Measurements from ENCODE around the gene DIRAS1.

Gene DIRAS1

GRCh38 chr19:2754659-2755447, 33.7 kb upstream of the DIRAS1 start:
- H3K4me3 ChIP-seq (ENCODE audit: low read depth, low read length) = no peak overlapping the region
- TF ChIP-seq, protein P1, sequence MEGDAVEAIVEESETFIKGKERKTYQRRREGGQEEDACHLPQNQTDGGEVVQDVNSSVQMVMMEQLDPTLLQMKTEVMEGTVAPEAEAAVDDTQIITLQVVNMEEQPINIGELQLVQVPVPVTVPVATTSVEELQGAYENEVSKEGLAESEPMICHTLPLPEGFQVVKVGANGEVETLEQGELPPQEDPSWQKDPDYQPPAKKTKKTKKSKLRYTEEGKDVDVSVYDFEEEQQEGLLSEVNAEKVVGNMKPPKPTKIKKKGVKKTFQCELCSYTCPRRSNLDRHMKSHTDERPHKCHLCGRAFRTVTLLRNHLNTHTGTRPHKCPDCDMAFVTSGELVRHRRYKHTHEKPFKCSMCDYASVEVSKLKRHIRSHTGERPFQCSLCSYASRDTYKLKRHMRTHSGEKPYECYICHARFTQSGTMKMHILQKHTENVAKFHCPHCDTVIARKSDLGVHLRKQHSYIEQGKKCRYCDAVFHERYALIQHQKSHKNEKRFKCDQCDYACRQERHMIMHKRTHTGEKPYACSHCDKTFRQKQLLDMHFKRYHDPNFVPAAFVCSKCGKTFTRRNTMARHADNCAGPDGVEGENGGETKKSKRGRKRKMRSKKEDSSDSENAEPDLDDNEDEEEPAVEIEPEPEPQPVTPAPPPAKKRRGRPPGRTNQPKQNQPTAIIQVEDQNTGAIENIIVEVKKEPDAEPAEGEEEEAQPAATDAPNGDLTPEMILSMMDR (IDR thresholded peaks at IDR 0.05; ENCODE audit: low read depth, low read length) = no peak

DNA sequence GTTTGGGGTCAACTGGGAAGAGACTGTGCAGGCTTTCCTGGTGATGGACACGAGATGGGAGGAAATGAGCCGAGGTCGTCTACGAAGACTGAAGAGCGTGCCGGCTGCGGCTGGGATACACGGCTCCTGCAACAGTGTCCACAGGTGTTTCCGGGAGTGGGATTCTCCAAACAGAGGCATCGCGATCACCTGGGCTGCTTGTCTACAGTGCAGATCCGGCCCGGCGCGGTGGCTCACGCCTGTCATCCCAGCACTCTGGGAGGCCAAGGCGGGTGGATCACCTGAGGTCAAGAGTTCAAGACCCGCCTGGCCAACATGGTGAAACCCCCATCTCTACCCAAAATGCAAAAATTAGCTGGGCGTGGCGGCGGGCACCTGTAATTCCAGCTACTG, 30.3 kb upstream of the DIRAS1 start:
- H3K4me3 ChIP-seq (ENCODE audit: low read depth, low read length) = no peak overlapping the region
- TF ChIP-seq, protein P1 (IDR thresholded peaks at IDR 0.05; ENCODE audit: low read depth, low read length) = no peak

GRCh38 chr19:2750808-2751437, 29.8 kb upstream of the DIRAS1 start:
- H3K4me3 ChIP-seq (ENCODE audit: low read depth, low read length) = no peak overlapping the region
- TF ChIP-seq, protein P1 (IDR thresholded peaks at IDR 0.05; ENCODE audit: low read depth, low read length) = no peak

DNA sequence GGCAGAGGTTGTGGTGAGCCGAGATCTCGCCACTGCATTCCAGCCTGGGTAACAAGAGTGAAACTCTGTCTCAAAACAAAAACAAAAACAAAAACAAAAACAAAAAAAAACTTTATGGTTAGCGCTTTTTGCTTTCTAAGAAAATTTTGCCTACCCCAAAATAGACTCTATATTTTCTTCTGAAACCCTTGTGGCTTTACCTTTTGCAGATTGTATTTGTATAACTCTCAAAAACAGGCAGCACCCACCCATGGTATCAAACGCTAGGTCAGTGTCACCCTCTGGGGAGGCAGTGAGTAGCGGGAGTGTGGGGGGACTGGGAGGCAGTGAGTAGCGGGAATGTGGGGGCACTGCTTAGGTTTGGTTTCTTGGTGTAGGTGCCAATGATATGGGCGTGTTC, 26.2 kb upstream of the DIRAS1 start:
- H3K4me3 ChIP-seq (ENCODE audit: low read depth, low read length) = no peak overlapping the region
- TF ChIP-seq, protein P1 (IDR thresholded peaks at IDR 0.05; ENCODE audit: low read depth, low read length) = no peak

DNA sequence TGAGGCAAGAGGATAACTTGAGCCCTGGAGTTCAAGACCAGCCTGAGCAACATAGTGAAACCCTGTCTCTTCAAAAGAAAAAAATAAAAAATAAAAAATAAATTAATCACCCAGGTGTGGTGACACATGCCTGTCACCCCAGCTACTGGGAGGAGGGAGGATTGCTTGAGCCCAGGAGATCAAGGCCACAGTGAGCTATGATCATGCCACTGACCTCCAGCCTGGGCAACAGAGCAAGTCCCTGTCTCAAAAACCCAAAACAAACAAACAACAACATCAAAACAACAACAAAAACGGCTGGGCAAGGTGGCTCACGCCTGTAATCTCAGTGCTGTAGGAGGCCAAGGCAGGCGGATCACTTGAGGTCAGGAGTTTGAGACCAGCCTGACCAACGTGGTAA, 22.9 kb upstream of the DIRAS1 start:
- TF ChIP-seq, protein P1 (IDR thresholded peaks at IDR 0.05; ENCODE audit: low read depth, low read length) = no peak
- H3K4me3 ChIP-seq (ENCODE audit: low read depth, low read length) = no peak overlapping the region

- TF ChIP-seq, protein P1 (IDR thresholded peaks at IDR 0.05; ENCODE audit: low read depth, low read length) = no peak
- no peak overlapping the region for H3K4me3 ChIP-seq (ENCODE audit: low read depth, low read length)
Observed at GRCh38 chr19:2743099-2743498, 21.9 kb upstream of the DIRAS1 start.

GRCh38 chr19:2740314-2740656, 19.1 kb upstream of the DIRAS1 start:
- no peak overlapping the region for H3K4me3 ChIP-seq (ENCODE audit: low read depth, low read length)
- TF ChIP-seq, protein P1 (IDR thresholded peaks at IDR 0.05; ENCODE audit: low read depth, low read length) = no peak
